Adipose tissue (tissue), 3 donors: ENCODE measurements around the gene ERVW-1. TPM values are rescaled to one million over a fixed set of nuclear protein-coding genes. Genes with fewer than 3 reads are reported as not detected.

ENCODE experiments used
- H3K27ac ChIP-seq: one replicate; pipeline ENCODE4 v1.5.1; 2013; ENCODE audit warnings: low read depth, low read length
- WGBS, 3 donors: extraction: QIAGEN DNeasy Blood & Tissue Kit; methylation state at CpG; one replicate each; pipeline ENCODE4 v1.1.7; 2013; 5-methylcytosine and 5-hydroxymethylcytosine counted together
- polyA plus RNA-seq, 3 donors: library from polyadenylated mRNA; stranded (reverse); fragments of 200-250 nt; gene quantifications; one replicate each; pipeline ENCODE4 v1.2.3, GENCODE V29; 2013
- donor health status: healthy with polysubstance abuse.
- donor health status: Bipolar disorder and iron deficiency.
- donor health status: healthy.

The ERVW-1 gene
- polyA plus RNA-seq, 3 donors = not detected

- WGBS, 3 donors = 69 to 72% (median 71%) methylated on average over 7 of the region's 7 CpGs
Measured at GRCh38 chr7:92436612-92437445, 40.9 kb downstream of the ERVW-1 start.

DNA sequence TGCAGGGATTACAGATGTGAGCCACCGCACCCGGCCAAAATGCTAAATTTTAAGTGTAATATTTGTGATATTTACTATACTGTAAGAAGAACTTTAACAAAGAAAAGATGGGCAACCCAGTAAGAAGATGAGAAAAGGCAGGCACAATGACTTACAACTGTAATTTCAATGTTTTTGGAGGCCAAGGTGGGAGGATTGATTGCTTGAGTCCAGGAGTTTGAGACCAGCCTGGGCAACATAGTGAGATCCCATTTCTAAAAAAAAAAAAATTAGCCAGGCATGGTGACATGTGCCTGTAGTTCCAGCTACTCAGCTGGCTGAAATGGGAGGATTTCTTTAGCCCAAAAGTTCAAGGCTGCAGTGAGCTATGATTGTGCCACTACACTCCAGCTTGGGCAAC, 42.2 kb downstream of the ERVW-1 start:
- 93 to 96% (median 95%) methylated on average over 2 of the region's 2 CpGs for WGBS, 3 donors
- no peak overlapping the region for H3K27ac ChIP-seq

More at GRCh38 chr7:92436612-92437445, 40.9 kb downstream of the ERVW-1 start:
- H3K27ac ChIP-seq = no peak overlapping the region

- no peak overlapping the region for H3K27ac ChIP-seq
- 93 to 95% (median 94%) methylated on average over 8 of the region's 8 CpGs for WGBS, 3 donors
Measured at GRCh38 chr7:92433019-92433418, 44.7 kb downstream of the ERVW-1 start.

DNA sequence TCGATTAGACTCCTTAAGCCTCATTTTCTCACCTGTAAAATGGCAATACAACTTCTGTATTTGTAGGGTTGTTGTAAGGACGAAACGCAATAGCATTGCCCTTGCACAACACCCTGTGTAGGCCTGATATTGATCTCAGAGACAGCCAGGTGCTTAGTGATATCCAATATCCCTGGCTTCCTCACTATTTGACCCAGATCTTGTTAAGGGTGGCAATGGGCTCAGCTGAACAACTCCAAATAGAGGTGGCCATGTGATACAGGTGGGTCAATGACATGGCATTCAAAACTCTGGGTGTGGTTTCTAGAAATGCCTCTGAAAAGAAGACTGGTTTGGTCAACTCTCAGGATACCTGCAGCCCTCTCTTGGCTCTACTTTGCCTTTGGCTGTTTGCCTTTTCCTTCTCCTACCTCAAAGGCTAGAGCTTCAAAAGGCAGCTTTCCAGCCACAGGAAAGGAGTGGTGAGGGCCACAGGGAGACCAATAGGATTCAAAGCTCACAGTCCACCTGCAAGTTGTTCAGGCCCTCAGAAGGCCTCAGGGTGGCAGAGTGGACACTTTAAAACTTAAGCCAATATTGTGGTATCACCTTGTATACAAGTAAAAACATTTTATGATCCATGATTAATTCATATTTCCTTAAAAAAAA, 45.3 kb downstream of the ERVW-1 start:
- no peak overlapping the region for H3K27ac ChIP-seq
- WGBS, 3 donors = 72 to 90% (median 78%) methylated on average over 3 of the region's 3 CpGs

DNA sequence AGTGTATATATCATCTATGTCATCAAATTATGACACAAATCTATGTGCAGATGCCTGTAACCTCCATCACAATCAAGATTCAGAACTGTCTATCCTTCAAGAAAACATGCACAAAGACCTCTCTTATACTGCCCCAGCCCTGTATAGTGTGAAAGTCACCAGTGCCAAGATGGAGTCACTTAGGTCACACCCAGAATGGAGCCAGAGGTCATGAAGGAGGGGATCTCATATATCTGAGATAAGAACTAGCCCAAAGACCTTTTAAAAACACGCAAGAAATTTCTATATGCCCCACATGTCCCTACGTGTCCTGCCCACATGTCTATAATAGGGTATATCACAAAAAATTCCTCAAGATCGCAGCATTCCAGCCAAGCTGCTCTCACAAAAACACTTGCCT, 50.6 kb downstream of the ERVW-1 start:
- H3K27ac ChIP-seq = no peak overlapping the region
- 91 to 96% (median 95%) methylated on average over 3 of the region's 3 CpGs for WGBS, 3 donors

DNA sequence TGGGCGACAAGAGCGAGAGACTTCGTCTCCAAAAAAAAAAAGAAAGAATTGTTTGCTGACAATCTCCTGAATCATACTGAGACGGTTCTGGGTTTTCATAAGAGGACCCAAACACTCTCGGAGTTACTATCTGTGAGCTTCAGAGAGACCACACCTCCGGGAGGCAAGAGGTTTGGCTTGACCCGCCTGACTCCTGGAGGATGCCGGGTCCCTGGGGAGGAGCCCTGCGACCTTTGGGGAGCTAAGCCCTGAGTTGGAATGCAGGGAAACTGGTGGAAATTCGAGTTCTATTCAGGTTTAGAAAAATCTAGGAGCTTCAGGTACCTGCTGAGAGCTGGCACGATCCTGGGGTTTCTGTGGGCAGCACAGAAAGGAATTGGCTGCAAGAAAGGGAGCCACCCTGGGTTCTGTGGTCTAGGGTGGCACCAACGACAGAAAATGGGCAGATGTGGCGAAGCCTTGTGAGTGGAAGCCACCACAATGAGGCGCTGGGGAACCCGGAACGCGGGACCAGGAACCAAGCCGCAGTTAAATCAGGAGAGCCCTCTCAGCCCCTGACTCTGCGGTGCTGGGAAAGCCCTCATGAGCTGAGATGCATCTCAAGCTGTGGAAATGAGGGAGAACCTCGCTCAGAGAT, 52.3 kb downstream of the ERVW-1 start:
- 47 to 56% (median 48%) methylated on average over 20 of the region's 20 CpGs for WGBS, 3 donors
- no peak overlapping the region for H3K27ac ChIP-seq

DNA sequence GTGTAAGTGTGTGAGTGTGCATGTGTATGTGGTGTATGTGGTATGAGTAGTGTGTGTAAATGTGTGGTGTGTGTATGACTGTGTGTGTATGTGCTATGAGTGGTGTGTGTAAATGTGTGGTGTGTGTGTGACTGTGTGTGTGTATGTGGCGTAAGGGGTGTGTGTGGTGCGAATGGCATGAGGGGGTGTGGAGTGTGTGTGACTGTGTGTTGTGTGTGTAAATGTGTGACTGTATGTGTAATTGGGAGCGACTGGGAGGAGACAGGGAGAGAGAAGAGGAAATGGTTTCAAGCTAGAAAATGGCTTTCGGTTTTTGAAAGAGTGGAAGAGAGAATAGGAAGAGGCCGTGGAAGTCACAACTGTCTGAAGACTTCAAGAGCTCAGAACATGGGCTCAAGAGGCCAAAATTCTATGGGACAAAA, 54.0 kb downstream of the ERVW-1 start:
- 59 to 73% (median 64%) methylated on average over 5 of the region's 5 CpGs for WGBS, 3 donors
- H3K27ac ChIP-seq = no peak overlapping the region

DNA sequence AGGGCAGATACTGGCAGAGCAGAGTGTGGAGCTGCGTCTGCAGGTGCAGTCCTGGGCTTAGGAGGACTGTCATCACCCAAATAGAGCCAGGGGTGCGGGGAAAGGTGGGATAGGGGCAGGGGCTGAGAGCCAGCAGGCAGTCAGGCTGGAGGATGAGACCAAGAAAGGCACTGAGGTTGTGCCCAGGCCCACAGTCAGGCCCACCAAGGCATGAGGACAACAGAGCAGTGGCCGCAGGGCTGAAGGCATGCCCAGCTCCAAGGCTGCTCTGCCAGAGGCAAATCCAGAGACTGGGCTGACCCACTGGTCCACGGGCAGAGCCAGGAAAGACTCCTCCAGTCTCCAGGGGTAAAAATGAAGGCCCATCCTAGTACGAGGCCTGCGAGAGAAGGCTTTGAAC, 54.8 kb downstream of the ERVW-1 start:
- 93 to 97% (median 96%) methylated on average over 6 of the region's 6 CpGs for WGBS, 3 donors
- no peak overlapping the region for H3K27ac ChIP-seq

- WGBS, 3 donors = 41 to 52% (median 52%) methylated on average over 5 of the region's 5 CpGs
- H3K27ac ChIP-seq = no peak overlapping the region
Measured at GRCh38 chr7:92421676-92422435, 55.9 kb downstream of the ERVW-1 start.

Other genes starting within 250 kb of the ERVW-1 start
- gene KRIT1, start 232.0 kb downstream of the ERVW-1 start, polyA plus RNA-seq = 10 to 100 TPM; 11.8 to 20.1 (median 18.9) TPM
- gene ANKIB1, start 232.0 kb downstream of the ERVW-1 start, polyA plus RNA-seq = 10 to 100 TPM in 2 of 3 donors, 1 to 10 TPM in 1; 7.5 to 19.2 (median 11.1) TPM
- gene GATAD1, start 30.5 kb downstream of the ERVW-1 start, polyA plus RNA-seq = 10 to 100 TPM; 16.6 to 18.0 (median 17.9) TPM
- gene PEX1, start 50.6 kb upstream of the ERVW-1 start, polyA plus RNA-seq = 1 to 10 TPM; 7.2 to 9.5 (median 7.2) TPM
- 1 to 10 TPM; 3.7 to 7.4 (median 6.4) TPM for gene RBM48, start 50.8 kb upstream of the ERVW-1 start, polyA plus RNA-seq
- gene FAM133B, start 112.4 kb upstream of the ERVW-1 start, polyA plus RNA-seq = 10 to 100 TPM in 2 of 3 donors, 1 to 10 TPM in 1; 7.5 to 13.9 (median 13.3) TPM